Endothelial cell of umbilical vein (primary cell): ENCODE data around the gene SYT17. TPM values are rescaled to one million over a fixed set of nuclear protein-coding genes. Genes with fewer than 3 reads are reported as not detected.

ENCODE experiments used
- BruUV-seq: library from RNA; stranded (reverse); fragments of 400-500 nt; replicated peaks from 2 replicates; lab custom pipeline; 2021; lab: Mats Ljungman, UMichigan
- CTCF ChIA-PET: fragments of 300-600, 350-600 bp; sonication (Branson Sonifier 250); formaldehyde crosslinking; loops from one replicate; lab custom pipeline; 2021; ENCODE audit warnings: antibody characterized with exemption, inconsistent platforms; lab: Charles Lee
- POLR2A ChIA-PET: fragments of 300-600, 350-600 bp; sonication (Branson Sonifier 250); formaldehyde crosslinking; loops from one replicate; lab custom pipeline; 2021; ENCODE audit warnings: antibody characterized with exemption, inconsistent platforms; lab: Charles Lee
- DNase-seq: peaks from one replicate; pipeline ENCODE4 v3.0.0-alpha.2; 2011; ENCODE audit warnings: low read depth, low spot score
- FAIRE-seq: peaks from 2 replicates; lab custom pipeline; 2011; peaks lifted over from hg19 to GRCh38; lab: Jason Lieb, UNC
- H2AFZ ChIP-seq: 2 replicates; pipeline ENCODE4 v1.6.0; 2012; ENCODE audit warnings: low read depth, low read length, control low read depth, inconsistent platforms
- H3K27ac ChIP-seq: 2 replicates; pipeline ENCODE4 v1.5.1; 2011; ENCODE audit warnings: low read depth, mild to moderate bottlenecking, control low read depth, low read length, moderate library complexity; ENCODE audit not compliant: insufficient read depth
- H3K27me3 ChIP-seq, 2 experiments: 2 replicates each; pipeline versions ENCODE4 v1.6.0 to v1.6.1; 2011; ENCODE audit warnings: low read length in 2 of 2, mixed read lengths in 1 of 2; ENCODE audit not compliant: control insufficient read depth in 2 of 2, insufficient read depth in 2 of 2
- H3K36me3 ChIP-seq, 2 experiments: 2 replicates in 1 of 2; 3 replicates in 1 of 2; pipeline ENCODE4 v1.5.1; 2011; ENCODE audit warnings: low read length in 2 of 2, mild to moderate bottlenecking in 1 of 2, moderate library complexity in 1 of 2; ENCODE audit not compliant: control insufficient read depth in 2 of 2, insufficient read depth in 2 of 2; ENCODE audit errors: extremely low read depth in 1 of 2
- H3K4me1 ChIP-seq: 3 replicates; pipeline ENCODE4 v1.5.1; 2011; ENCODE audit warnings: mild to moderate bottlenecking, low read length; ENCODE audit not compliant: control insufficient read depth, insufficient read depth; ENCODE audit errors: extremely low read depth
- H3K4me2 ChIP-seq: 2 replicates; pipeline ENCODE4 v1.6.1; 2011; ENCODE audit warnings: low read length, control low read depth, mixed read lengths; ENCODE audit not compliant: insufficient read depth
- H3K4me3 ChIP-seq, 3 experiments: fragments of 200-600 bp in 1 of 3; sonication (generic), shearing (Covaris generic) in 1 of 3; replicated peaks in 1 of 3; 2 replicates each; pipeline ENCODE4 v1.5.1; 2011 to 2016; ENCODE audit warnings: control low read depth in 3 of 3, low read length in 3 of 3, mild to moderate bottlenecking in 2 of 3, inconsistent platforms in 1 of 3, low read depth in 1 of 3, moderate library complexity in 1 of 3; ENCODE audit not compliant: insufficient read depth in 1 of 3
- H3K79me2 ChIP-seq: 2 replicates; pipeline ENCODE4 v1.6.0; 2012; ENCODE audit warnings: low read length, inconsistent platforms; ENCODE audit not compliant: control insufficient read depth, insufficient read depth
- H3K9ac ChIP-seq: replicated peaks from 2 replicates; pipeline ENCODE3; 2011; ENCODE audit warnings: low read length, control low read depth; ENCODE audit not compliant: insufficient read depth; ENCODE audit errors: extremely low read depth
- H3K9me1 ChIP-seq: replicated peaks from 3 replicates; pipeline ENCODE4 v1.6.0; 2011; ENCODE audit warnings: mild to moderate bottlenecking, low read length; ENCODE audit not compliant: control insufficient read depth, insufficient read depth; ENCODE audit errors: extremely low read depth
- H3K9me3 ChIP-seq: replicated peaks from 2 replicates; pipeline ENCODE4 v1.5.1; 2012; ENCODE audit warnings: low read length, inconsistent platforms; ENCODE audit not compliant: control insufficient read depth, insufficient read depth
- H4K20me1 ChIP-seq: replicated peaks from 2 replicates; pipeline ENCODE3; 2011; ENCODE audit warnings: mild to moderate bottlenecking, low read length; ENCODE audit not compliant: control insufficient read depth, insufficient read depth; ENCODE audit errors: extremely low read depth
- CTCF ChIP-seq, 2 donors: IDR thresholded peaks; 1 replicate in 1 of 2; 2 replicates in 1 of 2; pipeline ENCODE4 v1.5.1; 2011; ENCODE audit warnings: low read length in 2 of 2, mild to moderate bottlenecking in 2 of 2, moderate library complexity in 2 of 2, control low read depth in 1 of 2, inconsistent platforms in 1 of 2, low read depth in 1 of 2; ENCODE audit not compliant: insufficient read depth in 1 of 2; ENCODE audit errors: extremely low read depth in 1 of 2
- EZH2 ChIP-seq: IDR thresholded peaks from 2 replicates; pipeline ENCODE4 v1.6.1; 2012; ENCODE audit warnings: borderline replicate concordance, low read depth, mild to moderate bottlenecking, moderate library complexity, low read length, inconsistent platforms; ENCODE audit not compliant: severe bottlenecking
- FOS ChIP-seq: IDR thresholded peaks from 2 replicates; pipeline ENCODE4 v1.6.1; 2011; ENCODE audit warnings: mild to moderate bottlenecking, low read length, moderate library complexity, borderline replicate concordance; ENCODE audit not compliant: insufficient read depth
- GATA2 ChIP-seq: IDR thresholded peaks from 2 replicates; pipeline ENCODE4 v1.7.0; 2011; ENCODE audit warnings: low read depth, mild to moderate bottlenecking, moderate library complexity, mixed read lengths, low read length; ENCODE audit not compliant: insufficient read length, insufficient read depth
- JUN ChIP-seq: IDR thresholded peaks from 2 replicates; pipeline ENCODE4 v1.6.1; 2011; ENCODE audit warnings: borderline replicate concordance, low read depth; ENCODE audit not compliant: insufficient read length, insufficient read depth
- MAX ChIP-seq: IDR thresholded peaks from 2 replicates; pipeline ENCODE4 v1.6.1; 2011; ENCODE audit not compliant: insufficient read depth, insufficient read length
- MYC ChIP-seq: IDR thresholded peaks from one replicate; pipeline ENCODE4 v1.6.1; 2011; ENCODE audit warnings: mild to moderate bottlenecking, low read depth, low read length
- POLR2A ChIP-seq: IDR thresholded peaks from 2 replicates; pipeline ENCODE4 v1.6.1; 2012; ENCODE audit warnings: low read depth, mild to moderate bottlenecking, control low read depth, low read length
- POLR2AphosphoS5 ChIP-seq: IDR thresholded peaks from 2 replicates; pipeline ENCODE4 v1.6.1; 2012; ENCODE audit warnings: low read depth, mild to moderate bottlenecking, control low read depth, low read length, moderate library complexity; ENCODE audit not compliant: insufficient read depth
- dilution Hi-C: fragments of 300-500 bp; cut with MboI; formaldehyde crosslinking; loops from one replicate; pipeline ENCODE4 v1.15.0; 2019; ENCODE audit warnings: low sequenced_read_pairs; ENCODE audit not compliant: extremely low pct_ligation_motif_present
- intact Hi-C: fragments of 100-400 bp; cut with micrococcal nuclease; formaldehyde crosslinking; loops from one replicate; pipeline ENCODE4 v1.10.0; 2022
- polyA plus RNA-seq, 4 experiments: library from polyadenylated mRNA; depleted of rRNA in 3 of 4; stranded (reverse) in 3 of 4; unstranded in 1 of 4; fragments of >200 nt; gene quantifications; 2 replicates each; pipeline versions ENCODE4 v1.2.1 to v1.2.3, GENCODE V29; 2011 to 2012; ENCODE audit warnings: missing spikeins in 1 of 4
- total RNA-seq: library from RNA; stranded (reverse); gene quantifications from 2 replicates; pipeline ENCODE4 v1.2.3, GENCODE V29; 2021

SYT17 gene
- total and polyA plus RNA-seq, 2 donors (not counting 3 experiments of a cell fraction or from before 2014, with no cell fraction given): 1.9 to 4.2 TPM

- H3K79me2 ChIP-seq: no peaks in the 10 kb centered on the region
- no peak overlapping the region for H2AFZ ChIP-seq
- H3K9me1 ChIP-seq: no peaks in the 10 kb centered on the region
- BruUV-seq: no TSS peak
- H4K20me1 ChIP-seq: no peaks in the 10 kb centered on the region
- H3K9ac ChIP-seq: no peak overlapping the region
- DNase-seq (no peak), FAIRE-seq (no peak)
- no peaks in the 10 kb centered on the region for H3K4me1 ChIP-seq
- POLR2A ChIA-PET: no interaction called here
- H3K4me3 ChIP-seq: no peak overlapping the region
- no peak overlapping the region for H3K27ac ChIP-seq
- no peaks in the 10 kb centered on the region for H3K27me3 ChIP-seq
- no peaks in the 10 kb centered on the region for H3K36me3 ChIP-seq
- intact Hi-C loops: no loop called here
- H3K4me2 ChIP-seq: no peak overlapping the region
- CTCF ChIA-PET: no interaction called here
- no peak for TF ChIP-seq POLR2A
- TF ChIP-seq POLR2AphosphoS5: no peak
- TF ChIP-seq MYC: no peak
- no peak for TF ChIP-seq EZH2
- no peaks in the 10 kb centered on the region for H3K9me3 ChIP-seq
- dilution Hi-C loops: no loop called here
Observed at GRCh38 chr16:19240494-19240893, 72.5 kb downstream of the SYT17 start.

GRCh38 chr16:19241512-19241911 is 73.5 kb downstream of the SYT17 start:
- H3K27ac ChIP-seq: no peak overlapping the region
- no peak overlapping the region for H3K9ac ChIP-seq
- H3K27me3 ChIP-seq: no peaks in the 10 kb centered on the region
- H3K4me3 ChIP-seq: no peak overlapping the region
- no TSS peak for BruUV-seq
- DNase-seq (no peak), FAIRE-seq (no peak)
- dilution Hi-C loops (no loop called here), intact Hi-C loops (no loop called here)
- ChIA-PET POLR2A (no interaction called here), CTCF (no interaction called here)
- no peaks in the 10 kb centered on the region for H3K4me1 ChIP-seq
- no peaks in the 10 kb centered on the region for H3K79me2 ChIP-seq
- TF ChIP-seq GATA2: no peak
- no peak for TF ChIP-seq MAX
- TF ChIP-seq POLR2A: no peak
- TF ChIP-seq MYC: no peak
- TF ChIP-seq CTCF (IDR thresholded peaks at IDR 0.05; ENCODE audit: extremely low read depth in 1 of 2, insufficient read depth in 1 of 2, low read depth in 1 of 2, low read length in 2 of 2): no peak
- no peak for TF ChIP-seq JUN
- no peak for TF ChIP-seq EZH2
- TF ChIP-seq POLR2AphosphoS5: no peak
- TF ChIP-seq FOS: no peak
- H3K9me1 ChIP-seq: no peaks in the 10 kb centered on the region
- no peaks in the 10 kb centered on the region for H4K20me1 ChIP-seq
- no peak overlapping the region for H2AFZ ChIP-seq
- H3K4me2 ChIP-seq: no peak overlapping the region
- H3K9me3 ChIP-seq: no peaks in the 10 kb centered on the region
- H3K36me3 ChIP-seq: no peaks in the 10 kb centered on the region
